HG03066 (cell line): Measurements from ENCODE around the gene SLC44A2.
A peak's percentile ranks its signal among the peaks of the same experiment; 100 is the strongest.
"Not testable (repeated sequence)": the region's sequence is repeated elsewhere in the genome, so short reads cannot be mapped to it uniquely, and the experiment has no call there.

ENCODE experiments used
- ATAC-seq: cut with Tn5 transposase; IDR thresholded peaks from one replicate; pipeline ENCODE4 v1.9.1; 2021; ENCODE audit warnings: low read depth; ENCODE audit not compliant: unreplicated experiment

SLC44A2 gene

DNA sequence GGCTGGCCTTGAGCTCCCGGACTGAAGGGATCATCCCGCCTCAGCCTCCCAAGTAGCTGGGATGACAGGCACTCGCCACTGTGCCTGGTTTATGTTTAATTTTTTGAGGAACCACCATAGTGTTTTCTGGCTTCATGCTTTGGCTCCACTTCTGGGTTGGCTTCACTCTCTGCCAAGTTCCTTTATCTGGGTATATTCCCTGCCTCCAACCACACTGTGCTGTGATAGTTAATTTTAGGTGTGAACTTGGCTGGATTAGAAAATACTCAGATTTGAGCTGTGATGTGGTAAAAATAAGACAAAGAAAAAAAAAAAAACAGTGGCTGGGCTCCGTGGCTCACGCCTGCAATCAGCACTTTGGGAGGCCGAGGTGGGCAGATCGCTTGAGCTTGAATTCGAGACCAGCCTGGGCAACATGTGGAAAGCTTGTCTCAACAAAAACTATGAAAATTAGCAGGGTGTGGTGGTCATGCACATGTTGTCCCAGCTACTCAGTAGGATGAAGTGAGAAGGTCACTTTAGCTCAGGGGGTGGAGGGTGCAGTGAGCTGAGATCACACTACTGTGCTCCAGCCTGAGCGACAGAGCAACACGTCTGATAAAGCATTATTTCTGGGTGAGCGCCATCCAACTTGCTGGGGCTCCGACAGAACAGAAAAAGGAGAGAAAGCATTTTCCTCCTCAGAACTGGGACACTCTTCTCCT is 21.3 kb downstream of the SLC44A2 start:
- ATAC-seq: no peak

DNA sequence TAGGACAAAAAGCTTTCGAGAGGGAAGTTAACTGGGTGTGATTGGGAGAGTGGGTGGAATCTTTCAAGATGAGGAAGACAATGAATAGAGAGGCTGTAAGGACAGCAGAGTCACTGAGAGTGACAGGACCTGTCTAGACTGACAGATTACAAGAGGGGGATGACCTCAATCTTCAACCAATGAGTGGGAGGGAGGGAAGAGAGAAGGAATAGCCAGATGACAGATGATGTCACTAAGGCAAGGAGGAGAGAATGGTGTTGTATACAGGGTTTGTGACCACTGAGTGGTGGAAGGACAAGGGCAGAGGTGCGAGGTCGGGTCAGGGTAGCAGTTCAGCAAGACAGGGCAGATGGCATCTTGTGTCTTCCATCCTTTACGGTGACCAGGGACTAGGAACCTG is 23.0 kb downstream of the SLC44A2 start:
- no peak for ATAC-seq

DNA sequence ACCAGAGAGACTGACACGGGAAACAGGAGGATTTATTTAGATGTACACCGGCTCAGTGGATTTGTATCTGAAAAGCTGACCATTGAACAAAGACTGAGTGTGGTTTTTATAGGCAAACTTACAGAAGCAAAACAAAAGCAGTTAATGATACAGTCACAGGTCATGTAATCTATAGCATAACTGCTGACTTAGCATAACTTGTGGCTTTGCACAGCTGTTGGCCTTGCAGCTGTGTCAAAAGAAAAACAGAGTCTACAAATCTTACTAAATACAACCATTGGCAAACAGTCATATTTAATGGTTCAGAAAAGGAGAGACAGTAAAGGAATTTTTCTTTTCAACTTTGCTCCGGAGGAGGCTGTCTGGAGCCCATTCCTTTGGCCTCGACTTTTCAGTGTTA is 26.5 kb downstream of the SLC44A2 start:
- no peak for ATAC-seq

- no peak for ATAC-seq
Measured at GRCh38 chr19:10653482-10653731, 28.1 kb downstream of the SLC44A2 start.

GRCh38 chr19:10653732-10654609 is 28.6 kb downstream of the SLC44A2 start, which contains the start of gene ILF3:
Gene ILF3, plus strand, starts transcription at chr19:10654346. Its CDS starts 16,260 bp downstream, at chr19:10670606.
- peak; percentile 56 for ATAC-seq

- ATAC-seq: peak; percentile 20
Measured at GRCh38 chr19:10654610-10655456, 29.5 kb downstream of the SLC44A2 start.

DNA sequence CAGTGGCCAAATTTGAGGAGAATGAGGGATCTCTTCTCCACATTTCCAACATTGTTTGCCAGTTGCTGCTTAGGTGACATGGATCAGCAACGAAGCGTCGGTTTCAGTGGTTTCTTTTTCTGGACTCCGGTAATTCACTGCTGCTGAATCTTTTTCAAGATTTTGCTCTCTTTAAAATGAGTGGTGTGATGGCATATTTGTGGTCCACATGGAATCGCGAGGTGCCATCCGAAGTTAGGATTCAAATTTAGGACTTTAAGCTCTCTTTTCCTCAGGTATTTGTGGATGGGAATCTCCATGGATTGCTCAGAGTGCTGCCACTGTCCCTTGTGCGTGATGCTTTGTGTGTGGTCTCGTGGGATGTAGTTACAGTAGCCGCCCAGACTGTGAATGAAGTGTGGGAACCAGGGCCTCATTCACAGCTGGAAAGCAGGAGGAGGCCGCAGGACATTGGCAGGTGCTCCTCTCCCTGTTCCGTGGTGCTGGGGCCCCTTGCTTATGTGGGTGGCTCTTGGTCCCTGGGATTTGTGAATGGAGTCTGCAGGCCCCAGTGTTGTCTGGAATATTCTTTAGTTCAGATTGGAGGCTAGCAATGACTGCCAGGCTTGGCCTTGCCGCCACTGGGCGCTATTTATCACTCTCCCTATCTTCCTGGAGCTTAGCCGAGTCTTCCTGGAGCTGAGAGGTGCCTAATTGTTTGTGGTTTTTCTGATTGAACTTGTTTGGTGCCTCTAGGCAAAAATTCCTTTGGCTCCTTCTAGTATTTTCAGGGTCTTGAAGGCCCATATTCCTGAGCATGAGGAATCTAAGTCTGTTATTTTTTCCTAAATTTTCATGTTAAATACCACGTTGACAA is 30.3 kb downstream of the SLC44A2 start:
- no peak for ATAC-seq

DNA sequence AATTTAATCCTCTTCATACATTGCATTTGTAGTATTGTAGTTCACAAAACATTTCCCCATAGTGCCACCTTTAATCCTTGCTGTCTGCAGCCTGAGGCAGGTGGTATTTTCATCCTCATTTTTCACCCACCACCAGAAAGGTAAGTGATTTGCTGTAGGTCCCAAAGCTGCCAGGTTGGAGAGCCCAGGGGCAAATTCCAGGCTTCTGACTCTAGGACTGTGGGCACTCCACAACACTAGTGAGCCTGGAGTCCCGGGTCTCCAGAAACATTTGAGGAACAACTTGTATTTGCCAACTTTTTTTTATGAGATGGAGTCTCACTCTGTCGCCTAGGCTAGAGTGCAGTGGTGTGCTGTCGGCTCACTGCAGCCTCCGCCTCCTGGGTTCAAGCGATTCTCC is 35.0 kb downstream of the SLC44A2 start:
- no peak for ATAC-seq

DNA sequence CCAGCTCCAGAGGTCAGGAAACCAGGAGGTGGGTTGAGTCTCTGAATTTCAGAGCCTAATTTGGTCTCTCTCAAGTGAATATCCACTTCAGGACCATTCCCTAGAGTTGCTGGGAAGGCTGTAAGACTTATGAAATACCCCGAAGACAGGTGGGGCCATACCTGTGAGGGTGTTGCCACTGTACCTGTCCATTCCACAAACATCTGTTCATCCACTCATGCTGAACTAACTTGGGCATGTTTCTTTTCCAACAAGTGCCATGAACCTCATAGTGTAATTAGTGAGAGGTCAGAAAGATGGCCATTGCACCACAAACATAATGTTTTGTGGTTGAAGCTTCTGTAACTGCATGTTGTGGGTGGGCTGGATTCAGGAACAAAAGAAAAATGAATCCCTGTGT is 36.6 kb downstream of the SLC44A2 start:
- ATAC-seq: no peak

DNA sequence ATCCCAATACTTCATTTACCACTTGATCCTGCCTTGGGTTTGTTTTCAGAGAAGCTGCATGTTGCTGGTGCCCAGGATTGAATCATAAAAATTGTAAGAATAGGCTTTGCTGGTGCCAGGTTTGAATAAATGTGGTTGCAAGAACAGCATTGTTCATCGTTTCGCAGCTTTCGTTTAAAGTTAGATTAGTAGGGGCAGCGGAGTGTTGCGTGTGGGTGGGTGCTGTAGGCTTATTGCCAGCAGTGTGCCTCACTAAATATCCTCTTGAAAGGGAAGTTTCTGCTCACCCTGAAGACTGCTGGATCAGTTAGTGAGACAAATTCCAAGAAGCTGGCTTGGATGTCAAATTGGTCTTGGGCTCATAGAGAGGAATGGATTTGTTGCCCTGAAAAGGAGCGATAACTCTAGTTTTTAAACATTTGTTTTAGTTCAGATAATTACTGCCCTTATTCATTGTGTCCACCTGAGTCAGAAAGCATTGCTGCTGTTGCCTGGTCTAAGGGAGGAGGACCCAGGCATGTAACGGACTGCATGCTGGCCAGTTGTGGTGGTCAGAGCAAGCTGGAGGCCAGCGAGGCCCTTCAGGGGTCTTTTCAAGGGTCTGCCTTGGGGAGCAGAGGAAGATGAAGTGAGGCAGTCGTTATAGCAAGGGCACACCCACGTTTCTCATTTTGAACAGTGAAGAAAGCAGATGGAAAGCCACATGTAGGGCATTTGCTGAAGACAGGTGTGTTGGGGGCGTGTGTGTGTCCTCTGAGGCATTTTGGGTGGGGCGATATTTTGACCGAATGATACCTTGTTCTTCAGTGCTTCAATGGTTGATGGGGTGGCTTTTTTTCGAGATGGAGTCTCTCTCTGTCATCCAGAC is 37.3 kb downstream of the SLC44A2 start:
- ATAC-seq: no peak

DNA sequence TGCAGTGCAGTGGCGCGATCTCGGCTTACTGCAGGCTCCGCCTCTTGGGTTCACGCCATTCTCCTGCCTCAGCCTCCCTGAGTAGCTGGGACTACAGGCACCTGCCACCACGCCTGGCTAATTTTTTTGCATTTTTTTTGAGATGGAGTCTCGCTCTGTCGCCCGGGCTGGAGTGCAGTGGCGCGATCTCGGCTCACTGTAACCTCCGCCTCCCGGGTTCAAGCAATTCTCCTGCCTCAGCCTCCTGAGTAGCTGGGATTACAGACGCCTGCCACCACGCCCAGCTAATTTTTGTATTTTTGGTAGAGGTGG is 37.9 kb downstream of the SLC44A2 start:
- ATAC-seq: not testable (repeated sequence)

DNA sequence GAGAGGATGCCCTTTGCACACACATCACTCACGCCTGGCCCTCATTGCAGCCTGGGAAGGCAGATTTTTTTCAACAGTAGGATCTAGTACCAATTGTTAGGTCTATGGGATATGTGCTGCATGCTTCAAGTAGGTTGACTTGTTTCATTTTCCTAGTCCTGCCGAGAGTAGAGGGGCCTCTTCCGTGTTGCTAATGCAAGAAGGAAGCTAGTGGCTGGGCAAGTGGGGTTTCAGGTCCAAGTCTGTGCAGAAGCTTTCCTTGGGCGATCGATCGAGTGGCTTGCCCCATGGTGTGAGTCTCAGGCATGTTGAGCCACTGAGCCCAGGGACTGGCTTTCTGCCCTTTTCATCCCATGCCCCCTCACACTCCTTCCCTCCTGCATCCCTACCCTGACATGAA is 42.5 kb downstream of the SLC44A2 start:
- no peak for ATAC-seq

DNA sequence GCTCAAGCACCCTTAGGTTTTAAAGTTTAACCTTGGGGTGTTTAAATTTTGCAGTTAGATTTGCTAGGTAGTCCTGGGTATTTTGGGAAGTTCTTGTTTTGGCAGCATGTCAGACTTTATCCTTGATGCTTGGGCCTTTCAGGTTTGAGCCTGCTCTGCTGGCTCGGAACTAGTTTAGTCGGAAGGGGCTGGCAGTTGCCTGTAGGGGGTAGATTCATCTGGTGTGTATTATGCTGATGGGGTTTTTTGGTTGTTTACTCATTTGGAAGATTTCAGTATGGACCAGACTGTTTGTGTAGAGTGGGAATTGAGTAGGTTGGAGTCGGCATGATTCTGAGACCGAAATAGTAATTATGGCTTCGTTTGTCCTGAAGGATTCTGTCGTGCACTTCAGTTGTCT is 43.9 kb downstream of the SLC44A2 start:
- ATAC-seq: no peak

DNA sequence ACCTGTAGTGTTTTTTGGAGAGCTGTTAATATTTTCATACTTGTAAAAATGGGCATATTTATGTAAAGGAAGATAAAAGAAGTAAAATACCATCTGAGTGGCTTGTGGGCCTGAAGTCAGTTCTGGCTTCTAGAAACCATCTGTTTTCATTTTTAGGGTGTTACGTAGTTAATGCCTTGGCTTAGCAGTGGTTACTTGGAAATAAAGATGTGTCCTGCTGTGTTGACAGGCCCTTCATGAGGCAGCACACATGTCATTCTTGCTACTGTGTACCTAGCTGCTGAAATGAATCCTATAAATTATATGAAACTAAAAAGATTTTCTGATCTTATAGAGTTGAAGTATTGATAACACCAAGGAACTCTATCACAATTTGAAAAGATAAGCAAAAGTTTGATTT is 44.8 kb downstream of the SLC44A2 start:
- ATAC-seq: no peak

DNA sequence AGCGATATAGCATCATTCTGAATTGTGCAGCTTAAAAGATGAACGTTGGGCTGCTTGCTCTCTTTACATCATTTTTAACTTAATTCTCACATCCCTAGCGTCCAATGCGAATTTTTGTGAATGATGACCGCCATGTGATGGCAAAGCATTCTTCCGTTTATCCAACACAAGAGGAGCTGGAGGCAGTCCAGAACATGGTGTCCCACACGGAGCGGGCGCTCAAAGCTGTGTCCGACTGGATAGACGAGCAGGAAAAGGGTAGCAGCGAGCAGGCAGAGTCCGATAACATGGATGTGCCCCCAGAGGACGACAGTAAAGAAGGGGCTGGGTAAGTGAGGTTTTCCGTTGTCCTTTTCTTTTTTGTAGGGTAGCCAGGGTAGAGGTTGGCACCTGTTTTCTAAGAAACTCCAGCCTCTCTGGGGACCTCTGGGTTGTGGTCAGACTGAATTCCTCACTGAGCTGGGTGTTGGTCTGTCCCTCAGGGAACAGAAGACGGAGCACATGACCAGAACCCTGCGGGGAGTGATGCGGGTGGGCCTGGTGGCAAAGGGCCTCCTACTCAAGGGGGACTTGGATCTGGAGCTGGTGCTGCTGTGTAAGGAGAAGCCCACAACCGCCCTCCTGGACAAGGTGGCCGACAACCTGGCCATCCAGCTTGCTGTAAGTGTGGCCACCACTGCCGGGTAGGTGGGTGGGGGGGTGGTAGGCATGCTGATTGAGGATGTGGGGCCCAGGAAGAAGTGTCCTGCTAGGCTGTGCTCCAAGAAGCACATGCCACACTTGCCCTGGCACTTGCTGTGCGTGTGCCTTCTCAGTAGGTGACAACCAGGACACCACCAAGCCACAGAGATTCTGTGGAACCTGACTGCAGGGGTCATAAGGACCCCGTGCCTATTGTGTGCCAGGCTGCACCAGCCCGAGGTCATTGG is 45.8 kb downstream of the SLC44A2 start:
- ATAC-seq: no peak

GRCh38 chr19:10671922-10672321 is 46.6 kb downstream of the SLC44A2 start:
- not testable (repeated sequence) for ATAC-seq

- ATAC-seq: not testable (repeated sequence)
Measured at GRCh38 chr19:10675214-10675613, 49.9 kb downstream of the SLC44A2 start.

DNA sequence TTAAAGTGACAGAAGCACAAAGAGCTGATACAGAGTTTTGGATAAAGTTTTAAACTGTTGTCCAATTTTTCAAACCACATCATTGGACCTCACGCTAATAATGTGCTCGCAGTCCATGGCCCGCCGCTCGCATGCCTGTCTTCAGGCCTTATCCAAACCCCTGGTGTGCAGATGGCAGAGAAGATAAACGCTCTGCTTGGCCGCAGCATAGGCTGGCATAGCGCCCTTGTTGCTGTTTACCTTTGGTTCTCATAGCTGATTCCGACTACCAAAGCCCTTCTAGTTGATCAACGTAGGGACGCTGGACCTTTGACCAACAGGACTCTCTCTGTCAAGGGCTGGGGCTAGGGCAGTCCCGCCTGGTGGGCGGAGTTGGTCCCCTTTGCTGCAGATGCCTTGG is 52.4 kb downstream of the SLC44A2 start:
- ATAC-seq: no peak
